GM23248 (cell line): Measurements from ENCODE around the gene GATAD2B.

ENCODE experiments used
- EZH2 ChIP-seq: fragments of 200-600 bp; sonication (generic); IDR thresholded peaks from 2 replicates; pipeline ENCODE4 v1.6.1; 2018; ENCODE audit warnings: antibody characterized with exemption, mild to moderate bottlenecking; ENCODE audit not compliant: insufficient read depth, poor library complexity, severe bottlenecking
- EZH2phosphoT487 ChIP-seq: fragments of 200-600 bp; sonication (generic); IDR thresholded peaks from 2 replicates; pipeline ENCODE4 v1.6.1; 2018; ENCODE audit warnings: antibody characterized with exemption, moderate library complexity, mild to moderate bottlenecking, low read depth; ENCODE audit not compliant: insufficient read depth

GRCh38 chr1:153778824-153779519, 143.8 kb downstream of the GATAD2B start:
- TF ChIP-seq EZH2 (no peak), EZH2phosphoT487 (no peak)
